SK-N-SH treated with all-trans-retinoic acid at 6 μM for 48 hours (cell line): ENCODE data around the gene LILRB1.
A peak's percentile ranks its signal among the peaks of the same experiment; 100 is the strongest.
"Not testable (repeated sequence)": the region's sequence is repeated elsewhere in the genome, so short reads cannot be mapped to it uniquely, and the experiment has no call there.

ENCODE experiments used
- ATAC-seq: fragments of 200-7000 bp; cut with Tn5 transposase; 3 replicates; pipeline ENCODE4 v1.9.1; 2020; ENCODE audit warnings: mild to moderate bottlenecking, moderate library complexity
- ARNTL ChIP-seq: fragments of 450-650 bp; formaldehyde crosslinking; IDR thresholded peaks from 2 replicates; pipeline ENCODE4 v1.5.0; 2020; ENCODE audit warnings: low read depth, mild to moderate bottlenecking, moderate library complexity, borderline replicate concordance
- BACH2 ChIP-seq: fragments of 250-450 bp; sonication (Bioruptor Pico); IDR thresholded peaks from 2 replicates; pipeline ENCODE4 v1.9.0; 2021; ENCODE audit warnings: mild to moderate bottlenecking, borderline replicate concordance
- CSDC2 ChIP-seq: fragments of 250-450 bp; sonication (Bioruptor Pico); IDR thresholded peaks from 2 replicates; pipeline ENCODE4 v1.5.0; 2020; ENCODE audit warnings: mild to moderate bottlenecking, moderate library complexity
- ISL1 ChIP-seq: fragments of 250-450 bp; sonication (Bioruptor Pico); IDR thresholded peaks from 2 replicates; pipeline ENCODE4 v2.1.2; 2022; ENCODE audit warnings: mild to moderate bottlenecking, moderate library complexity
- OSR1 ChIP-seq: fragments of 250-450 bp; sonication (Bioruptor Pico); IDR thresholded peaks from 2 replicates; pipeline ENCODE4 v1.8.0; 2022; ENCODE audit warnings: moderate library complexity, mild to moderate bottlenecking, inconsistent platforms
- PATZ1 ChIP-seq: fragments of 250-450 bp; sonication (Bioruptor Pico); IDR thresholded peaks from 2 replicates; pipeline ENCODE4 v1.8.0; 2020; ENCODE audit warnings: mild to moderate bottlenecking, moderate library complexity, borderline replicate concordance
- POU6F1 ChIP-seq: fragments of 250-450 bp; sonication (Bioruptor Pico); IDR thresholded peaks from 2 replicates; pipeline ENCODE4 v1.8.0; 2021; ENCODE audit warnings: low read depth, mild to moderate bottlenecking, moderate library complexity, borderline replicate concordance
- PPARA ChIP-seq: fragments of 250-450 bp; sonication (Bioruptor Pico); IDR thresholded peaks from 2 replicates; pipeline ENCODE4 v1.5.0; 2020; ENCODE audit warnings: mild to moderate bottlenecking, borderline replicate concordance
- TOX ChIP-seq: fragments of 250-450 bp; sonication (Bioruptor Pico); IDR thresholded peaks from 2 replicates; pipeline ENCODE4 v1.8.0; 2021; ENCODE audit warnings: mild to moderate bottlenecking, moderate library complexity, borderline replicate concordance
- ZC3H10 ChIP-seq: fragments of 250-450 bp; sonication (Bioruptor Pico); IDR thresholded peaks from 2 replicates; pipeline ENCODE4 v1.5.1; 2021; ENCODE audit warnings: mild to moderate bottlenecking, moderate library complexity
- ZFP30 ChIP-seq: fragments of 450-650 bp; formaldehyde crosslinking; IDR thresholded peaks from 2 replicates; pipeline ENCODE4 v1.5.0; 2022; ENCODE audit warnings: mild to moderate bottlenecking, moderate library complexity
- ZNF70 ChIP-seq: fragments of 450-650 bp; formaldehyde crosslinking; IDR thresholded peaks from 2 replicates; pipeline ENCODE4 v1.5.0; 2020; ENCODE audit warnings: mild to moderate bottlenecking, moderate library complexity
- TF ChIP-seq, protein P1 (sequence below): fragments of 250-450 bp; sonication (Bioruptor Pico); IDR thresholded peaks from 2 replicates; pipeline ENCODE4 v1.5.1; 2020; ENCODE audit warnings: low read depth, mild to moderate bottlenecking, moderate library complexity

Gene LILRB1

GRCh38 chr19:54677217-54677616, 46.9 kb downstream of the LILRB1 start:
- no peak for ATAC-seq
- TF ChIP-seq ARNTL (no peak), POU6F1 (CRISPR knock-in tag) (no peak), CSDC2 (CRISPR knock-in tag) (no peak), ZC3H10 (no peak), ISL1 (CRISPR knock-in tag) (no peak), BACH2 (CRISPR knock-in tag) (no peak), ZNF70 (no peak), ZFP30 (CRISPR knock-in tag) (no peak)

DNA sequence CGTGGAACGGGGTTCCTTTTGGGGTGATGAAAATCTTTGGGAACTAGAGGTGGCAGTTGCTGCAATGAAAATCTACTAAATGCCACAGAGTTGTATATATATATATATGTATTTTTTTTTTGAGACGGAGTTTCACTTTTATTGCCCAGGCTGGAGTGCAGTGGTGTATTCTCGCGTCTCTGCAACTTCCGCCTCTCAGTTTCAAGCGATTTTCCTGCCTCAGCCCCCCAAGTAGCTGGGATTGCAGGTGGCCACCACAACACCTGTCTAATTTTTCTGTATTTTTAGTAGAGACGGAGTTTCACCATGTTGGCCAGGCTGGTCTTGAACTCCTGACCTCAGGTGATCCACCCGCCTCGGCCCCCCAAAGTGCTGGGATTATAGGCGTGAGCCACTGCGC, 51.3 kb downstream of the LILRB1 start:
- not testable (repeated sequence) for ATAC-seq

DNA sequence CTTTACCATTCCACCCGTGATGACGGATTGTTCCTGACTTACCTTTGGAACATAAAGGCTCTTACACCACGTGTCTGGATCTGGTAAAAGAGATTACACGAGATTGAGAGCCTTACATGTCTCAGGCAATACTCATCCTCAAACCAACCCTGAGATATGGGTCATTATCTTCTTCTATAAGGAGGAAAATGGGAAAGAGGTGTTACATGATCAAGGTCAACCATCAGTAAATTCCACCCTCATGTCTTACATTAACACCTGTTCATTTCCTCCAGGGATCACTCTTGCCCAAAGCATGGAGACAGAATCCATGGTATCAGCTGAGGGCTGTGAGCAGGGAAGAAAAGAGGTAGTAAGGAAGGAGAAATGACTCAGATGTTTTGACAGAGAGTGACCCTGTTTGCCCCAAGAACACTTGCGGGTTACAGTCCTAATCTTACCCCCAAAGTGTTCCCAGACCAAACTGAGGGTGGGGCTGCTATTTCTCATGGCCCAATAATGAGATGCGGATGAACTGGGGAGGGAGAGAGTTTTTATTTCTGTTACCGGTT, 52.1 kb downstream of the LILRB1 start:
- ATAC-seq: no peak
- TF ChIP-seq PATZ1 (CRISPR knock-in tag) (no peak), CSDC2 (CRISPR knock-in tag) (no peak)

DNA sequence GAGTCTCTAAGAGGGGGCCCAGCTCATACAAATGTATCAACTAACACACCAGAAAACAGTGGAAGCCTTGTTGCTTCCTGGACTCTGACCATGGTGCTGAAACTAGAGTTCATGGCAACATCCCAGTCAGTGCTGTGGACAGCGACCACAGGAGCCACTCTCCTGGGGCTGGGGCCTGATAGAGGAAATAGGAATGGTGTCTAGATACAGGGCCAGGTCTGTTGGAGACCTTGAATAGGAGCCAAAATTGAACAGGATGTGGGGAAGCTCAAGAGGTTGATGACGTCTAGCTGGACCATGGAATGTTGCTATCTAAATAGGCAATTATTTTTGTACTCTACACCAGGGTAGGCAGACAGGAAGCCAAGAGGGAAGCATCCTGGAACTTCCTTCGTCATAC, 54.2 kb downstream of the LILRB1 start:
- ATAC-seq: 0 out of 3 replicates have a peak, but pooled peaks have one; percentile 30
- TF ChIP-seq ARNTL (no peak), TOX (CRISPR knock-in tag) (no peak), OSR1 (CRISPR knock-in tag) (no peak), ZFP30 (CRISPR knock-in tag) (no peak), CSDC2 (CRISPR knock-in tag) (0 out of 2 replicates have a peak, but pooled peaks have one; percentile 73), ZC3H10 (no peak), PPARA (CRISPR knock-in tag) (no peak)
- TF ChIP-seq, protein P1, sequence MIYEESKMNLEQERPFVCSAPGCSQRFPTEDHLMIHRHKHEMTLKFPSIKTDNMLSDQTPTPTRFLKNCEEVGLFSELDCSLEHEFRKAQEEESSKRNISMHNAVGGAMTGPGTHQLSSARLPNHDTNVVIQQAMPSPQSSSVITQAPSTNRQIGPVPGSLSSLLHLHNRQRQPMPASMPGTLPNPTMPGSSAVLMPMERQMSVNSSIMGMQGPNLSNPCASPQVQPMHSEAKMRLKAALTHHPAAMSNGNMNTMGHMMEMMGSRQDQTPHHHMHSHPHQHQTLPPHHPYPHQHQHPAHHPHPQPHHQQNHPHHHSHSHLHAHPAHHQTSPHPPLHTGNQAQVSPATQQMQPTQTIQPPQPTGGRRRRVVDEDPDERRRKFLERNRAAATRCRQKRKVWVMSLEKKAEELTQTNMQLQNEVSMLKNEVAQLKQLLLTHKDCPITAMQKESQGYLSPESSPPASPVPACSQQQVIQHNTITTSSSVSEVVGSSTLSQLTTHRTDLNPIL: no peak
- TF ChIP-seq, all 23 proteins: peak for 1
